Activated CD8-positive, alpha-beta T cell treated with anti-CD3 and anti-CD28 coated beads for 36 hours (primary cell): ENCODE results near the gene ARG2. TPM values are rescaled to one million over a fixed set of nuclear protein-coding genes. Genes with fewer than 3 reads are reported as not detected.
A peak's percentile ranks its signal among the peaks of the same experiment; 100 is the strongest.
"Not testable (repeated sequence)": the region's sequence is repeated elsewhere in the genome, so short reads cannot be mapped to it uniquely, and the experiment has no call there.

Experiments used
- ATAC-seq: fragments of 200-7000 bp; cut with Tn5 transposase; one replicate; pipeline ENCODE4 v1.10.0; 2021; ENCODE audit warnings: mild to moderate bottlenecking, moderate library complexity
- CTCF ChIA-PET: fragments of 350-600 bp; sonication (Branson Sonifier 250); formaldehyde crosslinking; loops from one replicate; lab custom pipeline; 2021; ENCODE audit warnings: antibody characterized with exemption; lab: Charles Lee
- POLR2A ChIA-PET: fragments of 350-600 bp; sonication (Branson Sonifier 250); formaldehyde crosslinking; loops from one replicate; lab custom pipeline; 2021; ENCODE audit warnings: antibody characterized with exemption; lab: Charles Lee
- DNase-seq: peaks from one replicate; pipeline ENCODE4 v3.0.0-alpha.2; 2020
- H3K27ac Mint-ChIP-seq: one replicate; pipeline ENCODE4 v1.8.0; 2021; ENCODE audit warnings: mild to moderate bottlenecking, mixed read lengths
- H3K27me3 Mint-ChIP-seq: one replicate; pipeline ENCODE4 v1.8.0; 2021; ENCODE audit warnings: mixed read lengths
- H3K36me3 Mint-ChIP-seq: one replicate; pipeline ENCODE4 v1.8.0; 2021; ENCODE audit warnings: low read depth, mixed read lengths
- H3K4me1 Mint-ChIP-seq: one replicate; pipeline ENCODE4 v1.8.0; 2021; ENCODE audit warnings: low read depth, mixed read lengths
- H3K4me3 Mint-ChIP-seq: one replicate; pipeline ENCODE4 v1.8.0; 2021; ENCODE audit warnings: mild to moderate bottlenecking, moderate library complexity, mixed read lengths
- H3K9me3 Mint-ChIP-seq: one replicate; pipeline ENCODE4 v1.8.0; 2021; ENCODE audit warnings: mixed read lengths
- intact Hi-C: fragments of 100-400 bp; cut with micrococcal nuclease; formaldehyde crosslinking; loops from one replicate; pipeline ENCODE4 v1.10.0; 2022
- total RNA-seq, 2 experiments: library from RNA; stranded (reverse); gene quantifications; one replicate each; pipeline ENCODE4 v1.2.3, GENCODE V29; 2021
- TF ChIP-seq, protein P1 (sequence below): fragments of 200-600 bp; IDR thresholded peaks from one replicate; pipeline ENCODE4 v1.8.0; 2022; ENCODE audit warnings: antibody characterized with exemption, mild to moderate bottlenecking

ARG2 gene
- total RNA-seq, 2 experiments from 2014 or later, result 9.9 TPM

- H3K4me1 Mint-ChIP-seq, result peaks cover 27% of the 10 kb centered on the region
- intact Hi-C loops, result no loop called here
- H3K36me3 Mint-ChIP-seq, result no peaks in the 10 kb centered on the region
- ChIA-PET CTCF (interaction anchor here (1.0 to 3.4 kb wide), 13 partner anchors 8 to 260 kb away, joined by 3 to 27 read pairs (median 7); partner anchors contain the start of genes ATP6V1D, EIF2S1, PIGH and RDH11), POLR2A (interaction anchor here (0.9 to 1.7 kb wide), 4 partner anchors 21 to 84 kb away, joined by 3 to 8 read pairs (median 4); partner anchors contain the start of gene PIGH)
- ATAC-seq (no peak), DNase-seq (no peak)
- TF ChIP-seq, protein P1, sequence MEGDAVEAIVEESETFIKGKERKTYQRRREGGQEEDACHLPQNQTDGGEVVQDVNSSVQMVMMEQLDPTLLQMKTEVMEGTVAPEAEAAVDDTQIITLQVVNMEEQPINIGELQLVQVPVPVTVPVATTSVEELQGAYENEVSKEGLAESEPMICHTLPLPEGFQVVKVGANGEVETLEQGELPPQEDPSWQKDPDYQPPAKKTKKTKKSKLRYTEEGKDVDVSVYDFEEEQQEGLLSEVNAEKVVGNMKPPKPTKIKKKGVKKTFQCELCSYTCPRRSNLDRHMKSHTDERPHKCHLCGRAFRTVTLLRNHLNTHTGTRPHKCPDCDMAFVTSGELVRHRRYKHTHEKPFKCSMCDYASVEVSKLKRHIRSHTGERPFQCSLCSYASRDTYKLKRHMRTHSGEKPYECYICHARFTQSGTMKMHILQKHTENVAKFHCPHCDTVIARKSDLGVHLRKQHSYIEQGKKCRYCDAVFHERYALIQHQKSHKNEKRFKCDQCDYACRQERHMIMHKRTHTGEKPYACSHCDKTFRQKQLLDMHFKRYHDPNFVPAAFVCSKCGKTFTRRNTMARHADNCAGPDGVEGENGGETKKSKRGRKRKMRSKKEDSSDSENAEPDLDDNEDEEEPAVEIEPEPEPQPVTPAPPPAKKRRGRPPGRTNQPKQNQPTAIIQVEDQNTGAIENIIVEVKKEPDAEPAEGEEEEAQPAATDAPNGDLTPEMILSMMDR, result no peak
- H3K9me3 Mint-ChIP-seq, result no peaks in the 10 kb centered on the region
- peak overlapping the region; percentile 83 for H3K4me3 Mint-ChIP-seq
- H3K27ac Mint-ChIP-seq, result peak overlapping the region; percentile 19
- peaks cover 12% of the 10 kb centered on the region for H3K27me3 Mint-ChIP-seq
Measured at GRCh38 chr14:67620217-67620785, 581 bp downstream of the ARG2 start.

DNA sequence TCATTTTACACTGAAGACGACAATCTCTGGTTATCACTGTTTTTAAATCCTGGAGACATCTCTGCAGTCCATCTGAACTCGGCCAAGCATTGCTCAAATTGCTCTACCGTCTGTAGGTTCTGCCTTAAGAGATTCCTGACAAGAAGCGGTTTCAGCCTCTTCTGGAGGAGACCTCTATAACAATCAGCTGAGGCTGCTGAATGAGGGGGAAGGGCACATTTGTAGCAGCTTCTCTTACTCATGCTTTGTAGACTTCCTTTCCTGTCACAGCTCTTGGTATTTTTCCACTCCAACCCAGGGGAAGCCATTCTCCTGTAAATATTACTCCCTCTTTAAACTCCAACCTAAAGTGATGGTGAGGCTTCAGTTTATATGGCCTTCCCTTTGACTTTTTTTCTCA is 3.0 kb downstream of the ARG2 start:
- H3K4me3 Mint-ChIP-seq, result no peak overlapping the region
- H3K27ac Mint-ChIP-seq, result peak overlapping the region; percentile 55
- TF ChIP-seq, protein P1, result no peak
- H3K36me3 Mint-ChIP-seq, result no peaks in the 10 kb centered on the region
- ChIA-PET POLR2A (interaction anchor here (0.8 to 1.0 kb wide), 4 partner anchors 11 to 82 kb away, joined by 3 read pairs; no protein-coding TSS in a partner anchor), CTCF (interaction anchor here (2.0 to 3.4 kb wide), 2 partner anchors 44 to 82 kb away, joined by 7 to 24 read pairs; no protein-coding TSS in a partner anchor)
- peaks cover 12% of the 10 kb centered on the region for H3K27me3 Mint-ChIP-seq
- H3K4me1 Mint-ChIP-seq, result peaks cover 27% of the 10 kb centered on the region
- no peaks in the 10 kb centered on the region for H3K9me3 Mint-ChIP-seq
- DNase-seq, result peak; percentile 59
- peak; percentile 18 for ATAC-seq
- intact Hi-C loops, result no loop called here

DNA sequence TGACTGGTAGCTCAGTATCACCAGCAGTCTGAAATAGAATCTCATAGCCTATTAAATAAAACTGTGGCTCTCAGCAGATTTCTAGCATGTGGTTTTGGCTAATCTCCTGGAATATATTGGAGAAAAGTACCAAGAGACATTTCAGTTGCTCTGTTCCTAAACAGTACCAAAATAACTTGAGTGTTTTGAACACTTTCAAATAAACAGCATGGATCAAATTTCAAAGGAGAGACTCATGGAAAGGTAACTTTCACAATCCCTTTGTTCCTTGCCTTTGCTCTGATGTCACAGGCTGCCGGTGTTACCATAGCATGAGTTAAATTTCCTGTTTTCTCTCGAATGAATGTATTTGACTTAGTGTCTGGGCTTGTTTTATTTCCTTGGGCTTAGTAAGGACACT is 3.4 kb downstream of the ARG2 start:
- intact Hi-C loops, result no loop called here
- peak overlapping the region; percentile 55 for H3K27ac Mint-ChIP-seq
- H3K4me1 Mint-ChIP-seq, result peaks cover 27% of the 10 kb centered on the region
- H3K36me3 Mint-ChIP-seq, result no peaks in the 10 kb centered on the region
- CTCF ChIA-PET, result interaction anchor here (2.0 to 3.4 kb wide), 2 partner anchors 44 to 81 kb away, joined by 7 to 24 read pairs; no protein-coding TSS in a partner anchor
- H3K4me3 Mint-ChIP-seq, result no peak overlapping the region
- ATAC-seq, result no peak
- no peaks in the 10 kb centered on the region for H3K9me3 Mint-ChIP-seq
- TF ChIP-seq, protein P1, result no peak
- no peak for DNase-seq
- peaks cover 12% of the 10 kb centered on the region for H3K27me3 Mint-ChIP-seq
- POLR2A ChIA-PET, result interaction anchor here (0.8 to 1.0 kb wide), 4 partner anchors 12 to 81 kb away, joined by 3 read pairs; no protein-coding TSS in a partner anchor

- DNase-seq, H3K9me3 Mint-ChIP-seq, intact Hi-C loops, H3K27ac Mint-ChIP-seq, CTCF ChIA-PET, H3K36me3 Mint-ChIP-seq, POLR2A ChIA-PET, H3K4me1 Mint-ChIP-seq, H3K27me3 Mint-ChIP-seq, H3K4me3 Mint-ChIP-seq: not testable (repeated sequence)
- ATAC-seq, result peak; percentile 57
Measured at GRCh38 chr14:67626131-67626530, 6.4 kb downstream of the ARG2 start.

DNA sequence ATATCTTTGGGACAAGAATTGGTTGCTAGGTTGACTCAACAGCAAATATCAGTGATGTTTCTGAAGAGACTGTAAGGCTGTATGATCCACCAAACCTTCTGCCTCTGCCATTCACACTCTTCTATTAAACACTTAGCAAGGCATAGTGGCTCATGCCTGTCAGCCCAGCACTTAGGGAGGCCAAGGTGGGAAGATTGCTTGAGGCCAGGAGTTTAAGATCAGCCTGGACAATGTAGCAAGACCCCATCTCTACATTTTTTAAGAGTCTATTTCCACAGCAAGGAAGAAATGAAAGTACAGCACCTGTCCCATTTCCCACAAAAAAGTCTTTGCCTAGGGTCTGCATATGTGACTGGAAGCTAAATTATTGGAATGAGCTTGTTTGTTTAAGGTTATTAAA is 7.8 kb downstream of the ARG2 start:
- DNase-seq (no peak), ATAC-seq (no peak)
- Mint-ChIP-seq H3K27me3 (no peaks in the 10 kb centered on the region), H3K4me3 (no peak overlapping the region), H3K4me1 (peaks cover 8% of the 10 kb centered on the region), H3K9me3 (no peaks in the 10 kb centered on the region), H3K36me3 (no peaks in the 10 kb centered on the region), H3K27ac (no peak overlapping the region)
- ChIA-PET CTCF (interaction anchor here (0.7 to 1.7 kb wide), 4 partner anchors 8 to 40 kb away, joined by 3 to 6 read pairs (median 3); partner anchors contain the start of gene PIGH), POLR2A (no interaction called here)
- TF ChIP-seq, protein P1, result no peak
- intact Hi-C loops, result no loop called here
